ENCODE data around the gene IGLON5.

DNA sequence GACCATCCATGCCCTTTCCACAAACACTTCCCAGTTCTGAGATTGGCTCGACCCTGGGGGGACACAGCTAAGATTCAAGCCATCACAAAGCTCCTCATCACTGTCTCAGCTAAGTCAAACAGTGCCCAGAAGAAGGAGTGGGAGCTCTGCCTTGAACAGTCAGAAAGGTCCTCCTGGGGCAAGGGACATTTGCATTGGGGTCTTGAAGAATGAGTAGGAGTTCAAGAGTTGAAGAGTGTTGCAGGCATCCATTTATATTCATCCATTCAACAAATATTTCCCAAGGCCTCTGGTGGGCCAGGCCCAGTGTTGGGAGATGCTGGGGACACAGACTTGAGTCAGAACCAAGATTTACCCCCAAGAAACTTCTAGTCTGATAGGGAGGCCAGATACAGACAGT is 6.5 kb downstream of the IGLON5 start:
- TF ChIP-seq CTCF (IDR thresholded peaks at IDR 0.05 in 4 of 5, conservative IDR thresholded peaks at IDR 0.05 in 1 of 5) (no peak), POLR2A (IDR thresholded peaks at IDR 0.05) (no peak)
